ENCODE data around the gene OTUD3.

The OTUD3 gene

GRCh38 chr1:19885821-19886220 is 3.6 kb downstream of the OTUD3 start:
- no peaks in the 10 kb centered on the region for H3K27me3 ChIP-seq (ENCODE audit: insufficient read depth, low read length)
- peaks cover 24% of the 10 kb centered on the region for H3K4me1 ChIP-seq (ENCODE audit: control insufficient read depth, insufficient read depth, low read length, unreplicated experiment)
- no peak overlapping the region for H3K27ac ChIP-seq (ENCODE audit: low read depth, low read length)
- H3K36me3 ChIP-seq (ENCODE audit: insufficient read depth, low read length): peaks cover 12% of the 10 kb centered on the region
- H3K4me3 ChIP-seq (ENCODE audit: low read depth, low read length): no peak overlapping the region
- H2AFZ ChIP-seq (ENCODE audit: low read length, unreplicated experiment): no peak overlapping the region
- H3K79me2 ChIP-seq (ENCODE audit: control insufficient read depth, insufficient read depth, low read length, unreplicated experiment): peaks cover 78% of the 10 kb centered on the region

- H3K4me1 ChIP-seq (ENCODE audit: control insufficient read depth, insufficient read depth, low read length, unreplicated experiment): peaks cover 24% of the 10 kb centered on the region
- no peak overlapping the region for H2AFZ ChIP-seq (ENCODE audit: low read length, unreplicated experiment)
- peaks cover 78% of the 10 kb centered on the region for H3K79me2 ChIP-seq (ENCODE audit: control insufficient read depth, insufficient read depth, low read length, unreplicated experiment)
- peaks cover 31% of the 10 kb centered on the region for H3K36me3 ChIP-seq (ENCODE audit: insufficient read depth, low read length)
- H3K27ac ChIP-seq (ENCODE audit: low read depth, low read length): no peak overlapping the region
- no peaks in the 10 kb centered on the region for H3K27me3 ChIP-seq (ENCODE audit: insufficient read depth, low read length)
- no peak overlapping the region for H3K4me3 ChIP-seq (ENCODE audit: low read depth, low read length)
These were observed 5.9 kb downstream of the OTUD3 start for GRCh38 chr1:19888112-19888511.

GRCh38 chr1:19889656-19890055 is 7.5 kb downstream of the OTUD3 start:
- H3K4me3 ChIP-seq (ENCODE audit: low read depth, low read length): no peak overlapping the region
- H3K27ac ChIP-seq (ENCODE audit: low read depth, low read length): no peak overlapping the region
- H3K36me3 ChIP-seq (ENCODE audit: insufficient read depth, low read length): peaks cover 29% of the 10 kb centered on the region
- peaks cover 11% of the 10 kb centered on the region for H3K4me1 ChIP-seq (ENCODE audit: control insufficient read depth, insufficient read depth, low read length, unreplicated experiment)
- H2AFZ ChIP-seq (ENCODE audit: low read length, unreplicated experiment): no peak overlapping the region
- no peaks in the 10 kb centered on the region for H3K27me3 ChIP-seq (ENCODE audit: insufficient read depth, low read length)
- H3K79me2 ChIP-seq (ENCODE audit: control insufficient read depth, insufficient read depth, low read length, unreplicated experiment): peaks cover 69% of the 10 kb centered on the region

- H3K4me1 ChIP-seq (ENCODE audit: control insufficient read depth, insufficient read depth, low read length, unreplicated experiment): peaks cover 4% of the 10 kb centered on the region
- H3K4me3 ChIP-seq (ENCODE audit: low read depth, low read length): no peak overlapping the region
- peaks cover 49% of the 10 kb centered on the region for H3K79me2 ChIP-seq (ENCODE audit: control insufficient read depth, insufficient read depth, low read length, unreplicated experiment)
- H2AFZ ChIP-seq (ENCODE audit: low read length, unreplicated experiment): no peak overlapping the region
- H3K27ac ChIP-seq (ENCODE audit: low read depth, low read length): no peak overlapping the region
- no peaks in the 10 kb centered on the region for H3K27me3 ChIP-seq (ENCODE audit: insufficient read depth, low read length)
- H3K36me3 ChIP-seq (ENCODE audit: insufficient read depth, low read length): peaks cover 39% of the 10 kb centered on the region
These were observed 9.9 kb downstream of the OTUD3 start for GRCh38 chr1:19892129-19892528.

- H3K27ac ChIP-seq (ENCODE audit: low read depth, low read length): no peak overlapping the region
- H3K36me3 ChIP-seq (ENCODE audit: insufficient read depth, low read length): peaks cover 41% of the 10 kb centered on the region
- no peaks in the 10 kb centered on the region for H3K27me3 ChIP-seq (ENCODE audit: insufficient read depth, low read length)
- H3K4me3 ChIP-seq (ENCODE audit: low read depth, low read length): no peak overlapping the region
- peaks cover 4% of the 10 kb centered on the region for H3K4me1 ChIP-seq (ENCODE audit: control insufficient read depth, insufficient read depth, low read length, unreplicated experiment)
- H3K79me2 ChIP-seq (ENCODE audit: control insufficient read depth, insufficient read depth, low read length, unreplicated experiment): peaks cover 43% of the 10 kb centered on the region
- no peak overlapping the region for H2AFZ ChIP-seq (ENCODE audit: low read length, unreplicated experiment)
These were observed 10.5 kb downstream of the OTUD3 start for GRCh38 chr1:19892628-19893168.

- no peaks in the 10 kb centered on the region for H3K4me1 ChIP-seq (ENCODE audit: control insufficient read depth, insufficient read depth, low read length, unreplicated experiment)
- no peak overlapping the region for H3K4me3 ChIP-seq (ENCODE audit: low read depth, low read length)
- no peaks in the 10 kb centered on the region for H3K27me3 ChIP-seq (ENCODE audit: insufficient read depth, low read length)
- peaks cover 38% of the 10 kb centered on the region for H3K36me3 ChIP-seq (ENCODE audit: insufficient read depth, low read length)
- no peak overlapping the region for H3K27ac ChIP-seq (ENCODE audit: low read depth, low read length)
- H3K79me2 ChIP-seq (ENCODE audit: control insufficient read depth, insufficient read depth, low read length, unreplicated experiment): peaks cover 34% of the 10 kb centered on the region
- H2AFZ ChIP-seq (ENCODE audit: low read length, unreplicated experiment): no peak overlapping the region
These were observed 11.5 kb downstream of the OTUD3 start for GRCh38 chr1:19893687-19894086.

GRCh38 chr1:19894218-19894617 is 12.0 kb downstream of the OTUD3 start:
- peaks cover 44% of the 10 kb centered on the region for H3K36me3 ChIP-seq (ENCODE audit: insufficient read depth, low read length)
- no peaks in the 10 kb centered on the region for H3K27me3 ChIP-seq (ENCODE audit: insufficient read depth, low read length)
- H3K27ac ChIP-seq (ENCODE audit: low read depth, low read length): no peak overlapping the region
- no peak overlapping the region for H3K4me3 ChIP-seq (ENCODE audit: low read depth, low read length)
- H3K4me1 ChIP-seq (ENCODE audit: control insufficient read depth, insufficient read depth, low read length, unreplicated experiment): no peaks in the 10 kb centered on the region
- H2AFZ ChIP-seq (ENCODE audit: low read length, unreplicated experiment): no peak overlapping the region
- peaks cover 29% of the 10 kb centered on the region for H3K79me2 ChIP-seq (ENCODE audit: control insufficient read depth, insufficient read depth, low read length, unreplicated experiment)

- Histone ChIP-seq H3K79me2 (ENCODE audit: control insufficient read depth, insufficient read depth, low read length, unreplicated experiment) (no peaks in the 10 kb centered on the region), H2AFZ (ENCODE audit: low read length, unreplicated experiment) (no peak overlapping the region), H3K27ac (ENCODE audit: low read depth, low read length) (no peak overlapping the region), H3K4me1 (ENCODE audit: control insufficient read depth, insufficient read depth, low read length, unreplicated experiment) (no peaks in the 10 kb centered on the region), H3K4me3 (ENCODE audit: low read depth, low read length) (no peak overlapping the region), H3K36me3 (ENCODE audit: insufficient read depth, low read length) (peaks cover 48% of the 10 kb centered on the region), H3K27me3 (ENCODE audit: insufficient read depth, low read length) (no peaks in the 10 kb centered on the region)
These were observed 19.5 kb downstream of the OTUD3 start for GRCh38 chr1:19901653-19902052.

GRCh38 chr1:19903621-19904020 is 21.4 kb downstream of the OTUD3 start:
- Histone ChIP-seq H3K4me3 (ENCODE audit: low read depth, low read length) (no peak overlapping the region), H3K27me3 (ENCODE audit: insufficient read depth, low read length) (no peaks in the 10 kb centered on the region), H3K36me3 (ENCODE audit: insufficient read depth, low read length) (peaks cover 53% of the 10 kb centered on the region), H3K4me1 (ENCODE audit: control insufficient read depth, insufficient read depth, low read length, unreplicated experiment) (no peaks in the 10 kb centered on the region), H3K79me2 (ENCODE audit: control insufficient read depth, insufficient read depth, low read length, unreplicated experiment) (no peaks in the 10 kb centered on the region), H2AFZ (ENCODE audit: low read length, unreplicated experiment) (no peak overlapping the region), H3K27ac (ENCODE audit: low read depth, low read length) (no peak overlapping the region)

GRCh38 chr1:19907456-19907855 is 25.3 kb downstream of the OTUD3 start:
- Histone ChIP-seq H3K36me3 (ENCODE audit: insufficient read depth, low read length) (peaks cover 43% of the 10 kb centered on the region), H3K4me1 (ENCODE audit: control insufficient read depth, insufficient read depth, low read length, unreplicated experiment) (no peaks in the 10 kb centered on the region), H3K27me3 (ENCODE audit: insufficient read depth, low read length) (no peaks in the 10 kb centered on the region), H3K79me2 (ENCODE audit: control insufficient read depth, insufficient read depth, low read length, unreplicated experiment) (no peaks in the 10 kb centered on the region), H3K4me3 (ENCODE audit: low read depth, low read length) (no peak overlapping the region), H3K27ac (ENCODE audit: low read depth, low read length) (no peak overlapping the region), H2AFZ (ENCODE audit: low read length, unreplicated experiment) (no peak overlapping the region)

GRCh38 chr1:19909392-19909791 is 27.2 kb downstream of the OTUD3 start:
- Histone ChIP-seq H3K36me3 (ENCODE audit: insufficient read depth, low read length) (peaks cover 40% of the 10 kb centered on the region), H3K27ac (ENCODE audit: low read depth, low read length) (no peak overlapping the region), H2AFZ (ENCODE audit: low read length, unreplicated experiment) (no peak overlapping the region), H3K4me1 (ENCODE audit: control insufficient read depth, insufficient read depth, low read length, unreplicated experiment) (no peaks in the 10 kb centered on the region), H3K27me3 (ENCODE audit: insufficient read depth, low read length) (no peaks in the 10 kb centered on the region), H3K79me2 (ENCODE audit: control insufficient read depth, insufficient read depth, low read length, unreplicated experiment) (no peaks in the 10 kb centered on the region), H3K4me3 (ENCODE audit: low read depth, low read length) (no peak overlapping the region)
